IPS-NIHi11 (cell line): ENCODE results near the gene MARCHF6.
"Not testable (repeated sequence)": the region's sequence is repeated elsewhere in the genome, so short reads cannot be mapped to it uniquely, and the experiment has no call there.

Experiments
- DNase-seq: peaks from one replicate; pipeline ENCODE4 v3.0.0; 2012; ENCODE audit warnings: mixed read lengths, low spot score

The MARCHF6 gene

DNA sequence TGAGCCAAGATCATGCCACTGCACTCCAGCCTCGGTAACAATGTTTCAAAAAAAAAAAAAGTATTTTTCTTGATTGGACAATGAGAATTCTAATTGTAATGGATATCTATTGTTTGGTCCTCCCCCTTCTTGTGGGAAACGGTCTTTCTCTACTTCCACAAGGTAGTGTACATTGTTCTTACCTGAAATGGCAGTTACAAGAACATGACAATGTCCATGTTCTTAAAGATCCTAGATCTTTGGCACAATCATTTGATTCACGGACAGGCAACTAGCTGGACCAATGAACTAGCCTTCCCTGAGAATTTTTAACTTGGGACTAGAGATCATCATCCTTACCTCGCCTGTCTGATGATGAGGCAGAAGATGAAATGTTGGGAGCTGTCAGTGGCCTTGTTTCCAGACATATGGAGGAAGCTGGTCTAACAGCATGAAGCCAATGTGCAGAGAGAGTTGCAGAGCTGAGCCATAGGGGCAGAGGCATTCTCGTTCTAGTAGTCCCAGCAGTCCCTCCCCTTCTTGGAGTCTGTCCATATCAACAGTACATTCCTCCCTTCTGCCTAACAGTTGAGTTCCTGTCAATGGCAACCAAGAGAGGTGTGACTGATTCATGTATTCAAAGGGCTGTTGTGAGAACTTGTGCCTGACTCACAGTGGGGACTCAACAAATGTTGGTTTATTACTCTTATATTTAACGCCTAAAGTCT lies 2.1 kb upstream of the MARCHF6 start:
- DNase-seq, result no peak

DNA sequence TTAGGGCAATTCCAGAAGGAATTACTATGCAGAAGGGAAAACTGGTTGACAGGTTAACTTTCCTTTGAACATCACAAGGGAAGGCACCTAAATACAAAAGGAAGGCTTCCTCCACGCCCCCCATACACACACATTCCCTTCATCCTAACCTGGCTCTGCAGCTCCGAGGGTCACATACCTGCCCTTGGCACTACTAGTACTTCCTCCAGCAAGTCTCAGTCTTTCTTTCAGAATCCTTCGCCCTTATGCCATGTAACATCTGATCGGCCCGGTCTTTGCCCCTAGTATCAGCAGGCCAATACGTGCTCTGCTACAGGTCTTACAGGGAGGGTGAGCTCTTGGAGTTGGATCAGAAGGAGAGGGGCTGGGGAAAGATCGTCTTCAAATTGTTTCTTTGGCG lies 1.6 kb upstream of the MARCHF6 start:
- DNase-seq, result no peak

DNA sequence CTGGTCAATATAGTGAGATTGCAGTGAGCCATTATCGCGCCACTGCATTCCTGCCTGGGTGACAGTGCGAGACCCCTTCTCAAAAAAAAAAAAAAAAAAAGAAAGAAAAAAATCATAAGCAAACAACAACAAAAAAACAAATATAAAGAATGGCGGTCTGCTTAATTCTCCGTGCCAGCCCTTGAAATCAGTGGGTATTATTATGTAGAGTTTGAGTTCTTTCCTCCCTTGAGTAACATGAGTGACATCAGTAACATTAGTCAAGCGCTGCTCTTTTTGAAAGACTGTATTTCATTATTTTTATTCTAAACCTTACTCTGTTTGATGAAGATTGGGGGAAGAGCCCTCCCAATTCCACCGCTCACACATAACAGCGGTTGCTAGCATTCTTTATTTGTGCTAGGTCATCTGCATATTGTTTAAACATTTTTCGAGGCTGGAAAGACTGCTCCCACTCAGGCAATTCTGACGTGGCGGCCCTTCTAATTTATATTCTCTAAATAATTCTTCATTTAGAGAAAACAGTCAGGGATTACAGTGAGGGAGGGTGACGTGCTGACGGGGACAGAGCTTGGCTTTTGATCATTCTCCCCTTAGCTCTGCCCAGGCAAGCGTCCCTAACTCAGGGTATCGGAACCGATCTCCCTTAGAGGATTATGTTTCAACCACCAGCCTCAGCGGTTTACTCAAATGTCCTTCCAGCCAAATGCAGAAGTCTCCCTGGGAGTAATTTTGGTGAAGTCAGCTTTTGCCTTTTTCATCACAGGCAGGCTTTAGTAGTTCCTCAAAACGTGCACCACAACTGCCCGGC lies 860 bp upstream of the MARCHF6 start:
- DNase-seq, result peak; percentile 21

DNA sequence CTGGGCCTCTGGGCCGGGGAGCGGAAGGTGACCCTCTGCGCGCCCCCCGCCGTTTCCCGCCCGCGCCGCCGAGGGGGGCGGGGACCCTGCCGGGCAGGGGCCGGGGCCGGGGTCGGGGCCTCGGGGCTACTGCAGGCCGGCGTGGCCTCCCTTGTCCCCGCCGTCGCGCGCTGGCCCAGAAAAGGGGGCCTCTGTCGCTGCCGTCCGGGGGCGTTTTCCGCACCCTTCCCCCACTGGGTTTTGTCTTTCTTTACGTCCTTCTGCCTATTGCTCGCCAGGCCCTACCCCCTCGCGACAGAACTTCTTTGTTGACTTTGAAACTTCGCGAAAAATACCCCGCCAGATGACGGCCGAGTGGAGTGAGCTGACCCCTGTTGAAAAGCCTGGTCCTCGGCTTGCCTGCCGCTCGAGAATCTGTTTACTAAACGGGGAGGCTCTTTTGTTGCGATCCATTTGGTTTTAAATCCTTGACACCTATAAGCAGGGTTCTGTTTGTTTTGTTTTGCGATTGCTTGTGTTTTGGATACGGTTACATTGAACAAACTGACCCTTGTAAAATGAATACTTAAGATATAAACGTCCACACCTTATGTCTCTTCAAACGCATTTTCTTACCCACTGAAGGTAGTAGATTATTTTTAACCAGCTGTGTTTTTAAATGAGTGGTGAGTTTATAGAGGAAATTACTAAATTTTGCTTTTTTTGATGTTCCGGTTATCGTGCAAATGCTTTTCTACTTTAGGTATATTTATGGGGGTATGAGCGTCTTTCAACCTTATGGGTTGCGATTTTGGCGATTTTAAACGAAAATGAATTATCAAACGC lies 765 bp downstream of the MARCHF6 start:
- peak; percentile 43 for DNase-seq

DNA sequence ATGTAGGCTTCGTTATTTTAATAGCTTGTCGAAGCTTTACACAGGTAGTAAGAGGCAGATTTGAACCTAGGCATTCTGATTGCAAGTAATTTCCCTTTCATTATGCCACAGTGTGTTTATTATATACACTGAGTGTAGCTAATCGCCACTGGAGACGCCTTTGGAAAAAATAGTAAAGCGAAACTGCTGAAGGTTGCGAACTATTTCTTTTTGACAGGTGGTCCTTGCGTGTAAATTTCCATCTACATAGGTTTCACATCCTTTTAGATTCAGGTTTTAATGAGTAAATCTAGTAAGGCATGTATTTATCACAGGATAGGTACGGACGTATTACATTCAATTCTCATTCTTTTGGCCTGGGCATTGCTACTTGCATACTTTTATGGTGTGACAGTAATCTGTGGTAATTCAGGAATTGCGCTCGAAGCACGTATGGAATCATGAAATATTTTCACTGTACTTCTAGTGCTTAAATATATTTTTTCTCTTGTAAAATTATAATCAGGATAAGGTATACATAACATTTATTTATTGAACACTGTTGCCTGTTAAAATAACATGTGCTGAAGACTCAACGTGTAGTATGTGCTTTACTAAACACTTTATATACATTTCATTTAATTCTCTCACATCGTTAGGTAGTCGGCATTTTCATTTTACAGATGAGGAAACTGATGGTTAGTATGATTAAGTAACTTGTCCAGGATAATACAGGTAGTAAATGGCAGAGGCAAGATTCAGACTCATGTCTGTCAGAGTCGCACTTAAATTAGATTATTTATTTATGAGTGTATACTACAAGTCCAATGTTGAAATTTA lies 1.8 kb downstream of the MARCHF6 start:
- DNase-seq, result no peak

DNA sequence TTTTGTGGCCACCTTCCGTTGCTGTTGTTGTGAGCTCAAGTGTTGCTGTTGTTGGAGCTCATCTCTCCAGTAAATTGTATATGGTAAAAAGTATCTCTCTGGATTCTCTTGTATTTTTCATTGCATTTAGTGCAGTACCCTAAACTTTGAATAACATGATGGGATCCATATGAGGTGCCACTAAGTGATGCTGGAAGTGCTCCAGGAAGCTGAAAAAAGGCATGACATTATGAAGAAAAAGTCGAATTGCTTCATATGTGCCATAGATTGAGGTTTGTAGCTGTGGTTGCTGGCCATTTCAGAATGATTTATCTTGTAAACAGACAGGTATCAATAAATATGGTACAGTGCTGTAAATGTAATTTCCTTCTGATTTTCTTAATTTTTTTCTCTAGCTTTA lies 5.5 kb downstream of the MARCHF6 start:
- DNase-seq, result no peak

DNA sequence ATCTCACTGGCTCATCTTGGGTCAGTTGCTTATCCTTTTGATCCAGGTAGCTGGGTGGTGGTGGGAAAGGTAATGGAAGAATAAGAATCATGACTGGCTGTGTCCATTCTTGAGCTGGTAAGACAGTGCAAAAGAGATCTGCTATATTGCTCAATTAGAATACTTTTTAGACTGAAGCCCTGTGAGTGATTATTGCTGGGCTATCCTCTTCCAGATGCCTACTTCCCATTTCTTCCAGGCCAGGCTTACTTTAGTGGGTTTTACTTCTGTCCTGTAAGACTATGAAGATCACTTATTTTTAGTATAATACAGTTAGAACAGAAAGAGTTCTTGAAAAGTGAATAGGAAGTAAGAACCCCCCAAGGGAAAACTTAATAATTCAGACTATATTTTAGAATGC lies 7.2 kb downstream of the MARCHF6 start:
- no peak for DNase-seq

DNA sequence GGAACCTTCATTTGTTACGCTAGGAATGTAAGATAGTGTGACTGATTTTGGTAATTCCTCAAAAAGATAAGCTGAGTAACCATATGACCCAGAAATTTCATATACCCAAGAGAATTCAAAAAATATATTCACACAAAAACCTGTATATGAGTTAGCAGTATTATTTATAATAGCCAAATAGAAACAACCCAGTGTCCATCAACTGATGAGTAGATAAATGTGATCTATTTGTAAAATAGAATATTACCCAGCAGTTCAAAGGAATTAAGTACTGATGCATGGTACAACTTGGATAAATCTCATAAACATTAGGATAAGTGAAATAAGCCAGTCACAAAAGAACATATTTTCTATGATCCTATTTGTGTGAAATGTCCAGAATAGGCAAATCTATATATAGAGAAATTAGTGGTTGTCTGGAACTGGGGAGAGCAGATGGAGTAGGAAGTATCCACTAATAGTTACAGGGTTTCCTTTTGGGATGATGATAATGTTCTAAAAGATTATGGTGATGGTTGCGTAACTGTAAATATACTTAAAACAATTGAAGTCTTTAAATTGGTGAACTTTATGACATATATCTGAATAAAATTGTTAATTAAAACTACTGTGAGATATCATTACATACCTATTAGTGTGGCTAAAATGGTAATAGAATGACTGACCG lies 10.2 kb downstream of the MARCHF6 start:
- no peak for DNase-seq

DNA sequence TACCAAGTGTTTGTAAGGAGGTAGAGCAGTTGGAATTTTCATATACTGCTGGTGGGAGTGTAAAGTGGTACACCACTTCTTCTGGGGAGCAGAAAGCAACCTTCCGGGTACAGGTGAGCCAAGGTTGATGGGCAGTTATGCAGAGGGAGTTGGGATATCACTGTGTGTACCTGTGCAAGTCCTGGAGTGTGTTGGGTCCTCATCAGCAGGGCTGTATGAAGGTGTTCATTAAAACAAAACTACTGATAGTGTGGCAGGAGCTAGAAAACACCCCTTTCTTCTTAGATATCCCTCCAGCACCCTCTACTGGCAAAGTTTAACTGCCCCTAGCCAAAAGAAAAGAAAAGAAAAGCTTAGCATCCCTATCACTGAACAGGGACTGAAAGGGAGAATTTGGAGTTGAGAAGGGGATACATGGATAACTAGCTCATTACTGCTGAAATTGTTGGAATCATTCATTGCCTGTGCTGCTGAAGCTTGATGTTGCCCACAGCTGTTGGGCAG lies 10.7 kb downstream of the MARCHF6 start:
- DNase-seq, result no peak

DNA sequence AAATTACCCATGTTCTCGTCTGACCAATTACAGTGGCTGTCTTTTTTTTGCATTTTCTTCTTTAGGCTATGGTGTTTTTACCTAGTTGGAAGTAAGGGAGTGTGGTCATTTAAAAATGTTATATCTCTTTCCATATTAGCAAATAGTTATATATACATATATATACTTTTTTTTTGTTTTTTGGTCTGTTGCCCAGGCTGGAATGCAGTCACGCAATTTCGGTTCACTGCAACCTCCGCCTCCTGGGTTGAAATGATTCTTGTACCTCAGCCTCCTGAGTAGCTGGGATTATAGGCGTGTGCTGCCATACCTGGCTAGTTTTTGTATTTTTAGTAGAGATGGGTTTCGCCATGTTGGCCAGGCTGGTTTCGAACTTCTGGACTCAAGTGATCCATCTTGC lies 12.3 kb downstream of the MARCHF6 start:
- DNase-seq, result no peak

DNA sequence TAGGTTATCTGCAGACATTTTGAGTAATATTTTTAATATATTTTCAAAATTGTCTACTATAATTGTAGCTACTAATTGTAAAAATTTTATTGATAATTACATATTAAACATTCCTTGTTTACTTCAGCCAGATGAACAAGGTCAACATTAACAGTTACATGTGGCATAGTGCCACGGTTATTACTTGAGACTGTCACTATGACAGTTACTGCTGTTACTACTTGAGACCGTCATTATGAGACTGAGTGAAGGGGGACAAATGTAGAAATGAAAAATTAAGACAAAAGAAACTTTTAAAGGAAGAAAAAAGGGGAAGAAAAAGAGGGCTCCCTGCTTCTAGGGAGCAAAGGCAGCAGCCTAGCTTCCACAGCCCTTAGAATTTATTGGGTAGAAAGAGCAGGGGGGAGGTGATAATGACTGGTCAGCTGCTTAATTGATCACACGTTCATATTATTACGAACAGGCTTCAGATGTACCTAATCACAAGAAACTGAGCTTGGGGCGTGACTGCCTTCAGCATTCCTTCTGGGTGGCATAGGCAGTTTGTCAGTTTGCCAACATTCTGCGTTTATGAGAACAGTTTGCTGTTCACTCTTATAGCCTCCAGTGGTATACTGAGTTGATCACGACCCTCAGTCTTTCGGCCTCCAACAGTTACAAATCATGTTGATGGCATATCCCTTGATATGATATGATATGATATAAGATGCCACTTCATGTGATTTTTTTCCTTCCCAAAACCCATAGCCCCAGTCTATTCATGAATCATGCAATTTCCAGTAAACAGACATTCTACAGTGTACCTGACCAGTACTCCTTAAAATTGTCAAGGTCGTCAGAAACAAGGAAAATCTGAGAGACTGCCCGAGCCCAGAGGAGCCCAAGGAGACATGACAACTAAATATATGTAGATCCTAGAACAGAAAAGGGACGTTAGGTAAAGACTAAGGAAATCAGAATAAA lies 13.1 kb downstream of the MARCHF6 start:
- DNase-seq, result no peak

DNA sequence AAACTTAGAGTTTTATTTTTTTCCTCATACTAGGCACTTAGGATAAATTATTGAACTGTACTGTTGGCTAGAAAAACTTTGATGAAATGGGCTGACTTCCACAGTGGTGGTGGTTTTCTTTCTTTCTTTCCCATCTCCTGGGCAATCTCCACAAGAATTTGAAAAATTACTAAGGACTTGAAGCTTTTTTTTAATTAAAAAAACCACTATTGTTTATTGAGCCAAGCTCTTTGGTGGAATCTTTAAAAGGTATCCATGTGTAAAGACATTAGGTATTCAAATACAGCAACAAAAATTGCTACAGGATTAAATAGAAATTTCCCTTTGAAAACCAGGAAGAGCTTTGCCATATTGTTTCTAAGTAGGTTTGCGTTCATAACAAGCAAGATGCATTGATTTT lies 14.1 kb downstream of the MARCHF6 start:
- DNase-seq, result no peak

DNA sequence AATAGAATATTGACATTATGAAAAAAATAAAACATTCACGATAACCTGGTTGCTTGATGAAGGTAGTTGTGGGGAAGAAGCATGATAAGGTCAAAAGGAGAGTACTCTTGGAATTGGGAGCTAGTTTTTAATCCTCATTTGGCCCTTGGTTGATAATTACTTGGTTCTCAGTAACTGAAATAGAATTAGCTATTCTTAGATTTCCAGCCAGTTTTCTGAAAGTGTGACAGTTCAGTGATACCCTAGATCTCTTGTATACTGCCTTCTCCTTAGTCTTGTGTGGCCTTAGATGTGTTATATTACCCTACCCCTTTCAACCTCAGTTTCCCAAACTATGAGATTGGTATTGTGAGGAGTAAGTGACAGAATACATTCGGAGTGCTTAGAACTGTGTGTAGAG lies 17.4 kb downstream of the MARCHF6 start:
- DNase-seq, result no peak

DNA sequence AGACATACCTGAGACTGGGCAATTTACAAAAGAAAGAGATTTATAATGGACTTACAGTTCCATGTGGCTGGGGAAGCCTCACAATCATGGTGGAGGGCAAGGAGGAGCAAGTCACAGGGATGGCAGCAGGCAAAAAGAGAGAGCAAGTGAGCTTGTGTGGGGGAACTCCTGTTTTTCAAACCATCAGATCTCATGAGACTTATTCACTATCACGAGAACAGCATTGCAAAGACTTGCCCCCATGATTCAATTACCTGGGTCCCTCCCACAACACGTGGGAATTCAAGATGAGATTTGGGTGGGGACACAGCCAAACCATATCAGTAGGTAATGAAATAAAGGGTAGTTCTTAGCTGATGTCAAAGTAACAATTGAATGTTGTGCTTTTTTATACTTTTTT lies 17.9 kb downstream of the MARCHF6 start:
- DNase-seq, result not testable (repeated sequence)

DNA sequence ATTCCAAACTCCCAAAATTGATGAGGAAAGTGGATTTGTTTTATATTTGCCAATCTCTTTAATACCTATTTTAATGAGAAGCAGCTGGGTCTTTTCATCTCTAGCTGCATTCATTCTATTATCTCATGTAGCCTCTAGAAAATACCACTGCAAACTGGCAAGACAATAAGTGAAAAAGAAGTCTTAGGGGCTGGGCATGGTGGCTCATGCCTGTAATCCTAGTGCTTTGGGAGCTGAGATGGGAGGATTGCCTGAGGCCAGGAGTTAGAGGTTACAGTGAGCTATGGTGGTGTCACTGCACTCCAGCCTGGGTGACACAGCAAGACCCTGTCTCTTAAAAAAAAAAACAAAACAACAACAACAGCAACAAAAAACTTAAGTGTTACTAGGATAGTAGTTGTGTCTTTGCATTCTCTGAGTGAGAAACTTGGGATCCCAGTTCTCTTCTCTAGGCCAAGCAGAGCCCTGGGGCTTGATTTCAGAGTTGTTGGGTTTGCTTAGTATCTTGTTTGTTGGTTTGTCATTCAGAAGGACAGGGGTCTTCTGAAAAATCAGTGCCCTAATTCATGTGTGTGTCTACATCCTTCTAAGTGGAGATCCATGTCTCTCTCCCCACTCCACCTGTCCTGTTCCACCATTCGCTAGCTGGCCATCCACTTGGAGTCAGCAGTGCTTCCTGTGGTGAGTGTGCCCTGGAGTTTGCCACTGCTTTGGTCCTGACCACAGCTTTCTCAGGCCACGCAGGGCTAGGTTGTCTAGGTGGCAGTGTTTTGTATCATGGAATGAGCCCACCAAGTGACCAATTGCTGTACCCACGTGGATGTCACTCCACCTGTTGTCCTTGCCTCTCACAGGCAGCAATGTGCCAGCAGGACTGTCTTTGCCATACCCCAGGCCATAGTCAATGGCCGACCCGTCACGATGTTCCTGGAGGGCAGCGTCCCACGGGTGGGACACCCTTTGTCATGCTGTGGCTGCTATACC lies 19.5 kb downstream of the MARCHF6 start:
- DNase-seq, result no peak

DNA sequence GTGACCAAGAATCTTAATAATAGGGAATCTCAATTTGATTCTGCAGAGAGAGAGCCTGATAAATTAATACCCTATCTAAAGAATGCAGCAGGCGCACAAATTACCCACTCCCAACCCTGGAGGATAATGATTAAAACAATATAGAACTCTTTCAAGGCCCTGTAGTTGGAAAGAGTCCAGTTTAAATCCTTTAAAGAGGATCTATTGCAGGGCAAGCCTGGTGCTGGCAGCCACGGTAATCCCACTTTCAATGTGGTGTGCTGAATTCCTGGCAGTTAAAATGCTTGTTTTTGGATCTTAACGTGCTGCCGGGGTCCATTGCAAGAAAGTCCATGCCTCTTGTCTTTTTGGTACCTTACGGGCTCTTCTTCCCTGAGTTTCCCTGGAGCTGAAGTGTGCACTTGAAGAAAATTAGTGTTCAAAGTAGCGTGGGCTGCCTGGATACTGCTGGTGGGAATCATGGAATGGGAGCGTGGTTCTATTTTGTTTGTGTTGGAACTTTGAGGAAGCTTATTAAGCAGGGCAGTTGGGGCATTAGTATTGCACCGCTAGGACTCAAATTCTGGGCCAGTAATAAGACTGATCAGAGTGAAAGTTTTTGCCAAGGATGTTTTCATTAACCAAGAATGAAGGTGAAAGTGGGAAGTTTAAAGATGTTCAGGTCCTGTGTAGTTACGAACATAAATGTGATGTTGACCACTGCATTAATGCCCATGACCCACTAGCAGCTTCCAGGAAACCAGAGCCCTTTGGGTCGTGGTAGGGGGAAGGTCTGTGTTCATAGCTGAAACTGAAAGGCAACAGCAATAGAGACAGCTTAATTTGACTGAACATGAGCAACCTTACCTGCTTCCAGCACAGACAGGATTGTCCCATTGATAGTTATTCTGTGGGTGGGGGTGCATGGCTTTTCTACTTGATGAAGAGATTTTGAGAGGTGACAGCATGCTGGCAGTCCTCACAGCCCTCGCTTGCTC lies 20.8 kb downstream of the MARCHF6 start:
- no peak for DNase-seq

DNA sequence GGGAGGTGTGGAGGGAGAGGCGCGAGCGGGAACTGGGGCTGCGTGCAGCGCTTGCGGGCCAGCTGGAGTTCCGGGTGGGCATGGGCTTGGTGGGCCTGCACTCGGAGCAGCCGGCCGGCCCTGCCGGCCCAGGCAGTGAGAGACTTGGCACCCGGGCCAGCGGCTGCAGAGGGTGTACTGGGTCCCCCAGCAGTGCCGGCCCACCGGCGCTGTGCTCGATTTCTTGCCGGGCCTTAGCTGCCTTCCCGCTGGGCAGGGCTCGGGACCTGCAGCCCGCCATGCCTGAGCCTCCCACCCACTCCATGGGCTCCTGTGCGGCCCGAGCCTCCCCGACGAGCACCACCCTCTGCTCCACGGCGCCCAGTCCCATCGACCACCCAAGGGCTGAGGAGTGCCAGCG lies 21.7 kb downstream of the MARCHF6 start:
- DNase-seq, result not testable (repeated sequence)
